GM18502 (cell line): Measurements from ENCODE around the gene SRM.
"Not testable (repeated sequence)": the region's sequence is repeated elsewhere in the genome, so short reads cannot be mapped to it uniquely, and the experiment has no call there.

Experiments
- ATAC-seq: cut with Tn5 transposase; IDR thresholded peaks from one replicate; pipeline ENCODE4 v1.9.1; 2021; ENCODE audit warnings: mild to moderate bottlenecking; ENCODE audit not compliant: unreplicated experiment, poor library complexity

SRM gene

DNA sequence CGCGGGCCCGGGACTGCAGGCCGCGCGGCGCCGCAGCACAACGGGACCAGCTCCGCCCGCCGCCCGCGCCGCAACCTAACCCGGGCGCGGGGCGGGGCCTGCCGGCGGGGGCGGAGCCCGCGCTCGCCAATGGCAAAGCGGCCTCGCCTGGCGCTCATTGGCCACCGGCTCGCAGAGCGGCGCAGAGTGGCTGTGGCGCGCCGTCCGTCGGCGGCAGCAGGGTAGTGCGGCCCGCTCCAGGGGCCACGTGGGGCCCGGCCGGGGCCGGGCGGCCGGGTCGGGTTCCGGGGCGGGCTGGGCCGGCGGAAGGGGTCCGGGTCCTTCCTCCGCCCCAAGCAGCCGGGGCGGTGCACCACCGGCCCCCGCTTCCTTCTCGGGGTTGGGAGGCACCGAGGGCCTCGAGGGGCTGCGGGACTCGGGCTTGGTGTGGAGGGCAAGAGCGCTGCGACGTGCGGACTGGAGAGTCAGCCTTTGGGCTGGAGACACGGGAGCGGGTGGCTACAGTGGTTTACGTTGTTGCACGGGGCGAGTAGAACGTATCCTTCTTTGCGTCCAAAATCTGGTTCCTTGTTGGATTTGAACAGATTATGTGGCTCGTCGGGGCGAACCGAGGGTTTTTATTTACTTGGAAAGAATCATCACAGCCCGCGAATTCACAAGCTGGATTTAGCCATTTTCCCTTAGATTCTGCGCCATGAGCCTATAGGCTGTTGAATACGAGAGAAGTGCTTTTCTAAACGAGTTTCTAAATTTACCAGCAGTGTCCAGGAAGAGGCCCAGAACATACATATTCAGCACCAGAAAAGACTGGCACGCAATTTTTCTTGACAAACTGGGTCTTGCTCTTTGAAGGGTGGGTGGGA, at the start of gene SRM:
Gene SRM, minus strand, starts transcription at position 51 of the 863 bp plus-strand sequence. CDS start 75 bp downstream, outside the sequence.
- ATAC-seq = peak; percentile 90

DNA sequence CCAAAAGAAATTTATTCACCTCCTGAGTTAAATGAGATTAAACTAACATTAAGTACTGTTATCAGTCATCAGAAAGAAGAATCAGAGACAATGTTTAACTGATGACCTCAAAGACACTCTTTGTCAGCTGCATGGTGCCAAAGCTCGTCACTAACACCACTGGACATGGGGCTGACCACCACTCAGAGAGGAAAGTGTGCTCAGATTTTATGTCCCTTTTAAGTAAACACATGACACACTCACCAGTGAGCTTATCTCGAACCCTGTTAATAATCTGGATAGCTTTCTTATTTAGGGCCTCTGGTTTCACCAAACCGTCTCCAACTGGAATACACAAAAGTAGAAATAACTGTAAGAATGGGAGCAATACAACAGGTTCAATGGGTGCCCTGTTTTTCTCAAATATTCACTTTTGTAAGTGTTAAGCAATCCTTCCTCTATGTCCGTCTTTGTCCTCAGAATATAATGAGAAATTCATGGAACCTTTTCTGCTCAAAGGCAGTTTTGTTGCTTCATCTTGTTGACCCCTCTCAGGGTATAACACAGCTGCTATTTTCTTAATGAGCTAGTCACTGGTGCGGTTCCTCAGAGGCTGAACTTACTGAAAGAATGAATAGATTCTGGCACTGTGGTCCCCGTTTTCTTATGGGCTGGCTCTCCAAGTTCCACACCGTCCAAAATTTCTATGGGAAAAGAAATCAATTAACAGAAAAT, 49.4 kb upstream of the SRM start:
- no peak for ATAC-seq

DNA sequence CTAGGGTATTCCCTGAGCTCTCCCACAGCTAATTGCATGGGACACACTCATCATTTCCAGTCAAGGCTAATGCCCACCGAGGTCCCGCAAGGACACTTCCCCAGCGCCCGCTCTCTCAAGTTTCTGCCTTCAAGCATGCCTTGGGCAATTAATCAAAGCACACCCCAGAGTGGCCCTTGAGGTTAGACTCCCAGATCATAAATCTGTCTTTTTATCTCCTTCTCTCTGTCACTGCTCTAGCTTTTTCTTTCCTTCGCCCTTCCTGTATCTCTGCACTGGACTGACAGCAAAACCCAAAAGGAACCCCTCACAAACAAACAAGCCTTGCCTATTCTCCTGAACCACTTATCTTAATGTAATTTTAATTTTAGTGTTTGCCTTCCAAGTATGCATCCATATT, 47.8 kb upstream of the SRM start:
- ATAC-seq = no peak

DNA sequence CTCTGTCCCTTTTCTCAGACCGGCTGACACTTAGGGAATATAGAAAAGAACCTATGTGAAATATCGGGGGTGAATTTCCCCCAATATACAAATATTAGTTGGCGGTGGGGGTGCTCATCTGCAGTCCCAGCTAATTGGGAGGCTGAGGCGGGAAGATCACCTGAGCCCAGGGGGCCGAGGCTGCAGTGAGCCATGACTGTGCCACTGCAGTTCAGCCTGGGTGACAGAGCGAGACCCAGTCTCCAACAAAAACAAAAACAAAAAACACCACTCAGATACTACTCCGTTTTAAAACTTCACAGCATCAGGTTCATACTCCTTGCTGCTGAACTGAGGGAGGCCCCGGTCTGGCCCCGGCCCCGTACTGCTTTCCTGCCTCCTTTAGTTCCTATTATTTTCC, 45.8 kb upstream of the SRM start:
- ATAC-seq = no peak

DNA sequence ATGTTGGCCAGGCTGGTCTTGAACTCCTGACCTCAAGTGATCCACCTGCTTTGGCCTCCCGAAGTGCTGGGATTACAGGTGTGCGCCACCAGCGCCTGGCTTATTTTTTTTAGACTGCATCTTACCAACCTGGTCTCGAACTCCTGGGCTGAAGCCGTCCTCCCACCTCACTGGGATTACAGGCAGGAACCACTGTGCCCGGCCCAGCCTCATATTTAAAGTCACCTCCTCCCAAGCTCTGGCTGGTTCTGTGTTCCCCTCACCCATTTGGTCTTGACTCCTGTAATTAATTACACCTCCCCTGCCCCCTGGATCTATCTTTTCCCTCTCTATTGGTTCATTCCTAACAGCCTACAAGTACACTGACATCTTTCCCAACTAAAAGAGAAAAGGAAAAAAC, 41.5 kb upstream of the SRM start:
- ATAC-seq = no peak

DNA sequence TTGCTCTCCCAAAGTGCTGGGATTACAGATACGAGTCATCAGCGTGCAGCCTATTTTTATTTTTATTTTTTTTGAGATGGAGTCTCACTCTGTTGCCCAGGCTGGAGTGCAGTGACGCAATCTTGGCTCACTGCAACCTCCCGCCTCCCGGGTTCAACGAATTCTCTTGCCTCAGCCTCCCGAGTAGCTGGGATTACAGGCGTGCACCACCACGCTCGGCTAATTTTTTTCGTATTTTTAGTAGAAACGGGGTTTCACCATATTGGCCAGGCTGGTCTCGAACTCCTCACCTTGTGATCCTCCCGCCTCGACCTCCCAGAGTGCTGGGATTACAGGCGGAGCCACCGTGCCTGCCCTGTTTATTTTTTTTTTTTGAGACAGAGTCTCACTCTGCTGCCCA, 41.0 kb upstream of the SRM start:
- not testable (repeated sequence) for ATAC-seq

DNA sequence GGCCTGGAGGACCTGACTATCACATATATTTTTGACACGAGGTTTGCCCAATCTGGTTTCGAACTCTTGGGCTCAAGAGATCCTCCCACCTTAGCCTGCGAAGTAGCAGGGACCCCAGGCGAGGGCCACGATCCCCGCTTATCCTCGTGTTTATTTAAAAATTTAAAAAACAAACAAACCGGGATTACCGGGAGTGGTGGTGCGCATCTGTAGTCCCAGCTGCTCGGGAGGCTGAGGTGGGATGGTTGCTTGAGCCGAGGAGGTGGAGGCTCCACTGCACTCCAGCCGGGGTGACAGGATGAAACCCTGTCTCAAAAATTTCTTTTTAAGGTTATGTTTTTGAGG, 40.3 kb upstream of the SRM start:
- no peak for ATAC-seq

DNA sequence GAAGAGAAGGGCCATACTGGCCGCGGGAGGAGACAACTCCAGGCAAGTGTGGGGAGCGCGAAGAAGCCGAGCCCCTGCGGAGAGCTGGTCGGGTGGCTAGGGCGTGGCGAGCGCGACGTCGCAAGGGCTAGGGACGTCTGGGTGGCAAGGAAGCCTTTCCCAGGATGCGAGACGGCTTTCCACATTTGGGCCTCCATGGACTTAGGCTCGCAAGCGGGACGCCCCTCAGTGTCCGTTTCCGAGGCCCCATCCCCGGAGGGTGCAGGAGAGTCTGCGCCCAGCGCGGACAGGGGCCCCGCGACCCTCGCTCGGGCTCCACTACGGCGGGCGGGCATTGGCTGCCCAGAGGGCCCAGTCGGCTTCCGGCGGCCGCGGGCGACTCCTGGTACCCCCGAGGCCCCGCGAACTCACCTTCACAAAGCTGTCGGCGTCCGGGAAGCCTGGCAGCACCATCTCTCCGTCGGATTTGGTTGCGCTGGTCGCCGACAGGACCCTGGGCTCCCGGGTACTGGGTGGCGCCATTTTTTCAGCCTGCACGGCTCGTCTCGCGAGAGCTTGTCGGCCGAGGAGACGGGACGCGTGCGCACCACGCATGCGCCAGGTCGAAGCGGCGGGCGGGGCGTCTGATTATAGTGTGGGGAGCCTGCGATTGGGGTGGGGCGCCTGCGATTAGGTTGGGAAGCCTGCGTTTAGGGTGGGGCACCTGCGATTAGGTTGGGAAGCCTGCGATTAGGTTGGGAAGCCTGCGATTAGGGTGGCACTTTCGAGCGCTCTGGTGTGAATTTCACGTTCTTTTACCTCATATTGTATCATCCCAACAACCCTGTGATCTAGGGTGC, 39.7 kb upstream of the SRM start, which contains the start of gene EXOSC10:
Gene EXOSC10, minus strand, starts transcription at position 560 of the 839 bp plus-strand sequence. Its CDS starts 38 bp downstream, at position 522.
- peak; percentile 91 for ATAC-seq

DNA sequence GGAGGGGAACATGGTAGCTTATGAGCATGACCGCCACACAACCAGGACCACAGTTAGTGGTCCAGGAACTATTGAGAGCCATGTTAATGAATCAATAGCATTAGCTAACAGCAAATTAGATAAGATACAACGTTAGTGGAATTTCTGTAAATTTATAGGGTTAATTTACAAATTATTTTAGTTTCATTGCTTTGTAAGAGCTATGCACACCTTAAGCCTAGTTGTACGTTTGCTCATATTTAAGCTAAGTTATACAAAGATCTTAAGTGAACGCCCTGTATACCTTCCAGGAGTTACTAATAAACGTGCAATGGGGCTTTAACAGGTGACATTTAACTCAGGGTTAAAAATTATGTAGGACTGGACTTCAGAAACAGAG, 39.1 kb upstream of the SRM start:
- no peak for ATAC-seq

DNA sequence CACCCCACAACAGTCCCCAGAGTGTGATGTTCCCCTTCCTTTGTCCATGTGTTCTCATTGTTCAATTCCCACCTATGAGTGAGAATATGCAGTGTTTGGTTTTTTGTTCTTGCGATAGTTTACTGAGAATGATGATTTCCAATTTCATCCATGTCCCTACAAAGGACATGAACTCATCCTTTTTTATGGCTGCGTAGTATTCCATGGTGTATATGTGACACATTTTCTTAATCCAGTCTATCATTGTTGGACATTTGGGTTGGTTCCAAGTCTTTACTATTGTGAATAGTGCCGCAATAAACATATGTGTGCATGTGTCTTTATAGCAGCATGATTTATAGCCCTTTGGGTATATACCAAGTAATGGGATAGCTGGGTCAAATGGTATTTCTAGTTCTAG, 24.0 kb upstream of the SRM start:
- ATAC-seq = not testable (repeated sequence)

DNA sequence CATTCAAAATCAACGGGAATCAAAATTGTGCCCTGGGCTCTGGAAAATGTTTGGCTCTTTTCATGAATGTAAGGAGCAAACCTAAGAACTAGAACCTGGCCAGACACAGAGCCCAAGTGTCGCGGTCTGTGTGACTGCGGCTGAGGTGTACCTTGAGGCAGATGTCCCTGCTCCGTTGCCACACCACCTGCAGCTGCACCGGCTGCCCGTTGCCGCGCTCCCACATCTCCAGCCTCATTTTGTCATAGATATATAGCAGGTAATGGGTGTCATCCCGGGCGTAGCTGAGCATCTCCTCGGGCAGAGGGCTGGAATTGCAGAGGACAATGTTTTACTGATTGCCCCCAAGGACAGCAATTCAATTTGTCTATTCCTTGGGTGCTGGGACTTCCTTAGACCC, 21.1 kb upstream of the SRM start:
- ATAC-seq = no peak

DNA sequence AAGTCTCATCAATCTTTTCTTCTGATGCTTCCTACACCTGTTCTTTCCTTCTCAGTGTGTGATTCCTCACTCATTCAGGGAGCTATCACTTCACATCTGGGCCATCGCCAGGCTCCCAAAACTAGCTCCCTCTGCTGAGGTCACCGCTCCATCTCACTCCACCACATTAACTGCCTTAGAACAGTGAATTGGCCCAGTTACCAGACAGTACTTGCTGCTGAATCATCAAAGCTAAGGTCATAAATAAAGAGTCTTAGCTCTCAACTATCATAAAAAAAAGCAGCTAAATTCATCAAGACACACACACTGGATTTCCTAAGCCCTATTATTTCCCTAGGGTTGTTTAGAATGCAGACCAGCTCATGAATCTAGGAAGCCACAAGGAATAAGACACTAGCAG, 18.8 kb upstream of the SRM start:
- no peak for ATAC-seq

DNA sequence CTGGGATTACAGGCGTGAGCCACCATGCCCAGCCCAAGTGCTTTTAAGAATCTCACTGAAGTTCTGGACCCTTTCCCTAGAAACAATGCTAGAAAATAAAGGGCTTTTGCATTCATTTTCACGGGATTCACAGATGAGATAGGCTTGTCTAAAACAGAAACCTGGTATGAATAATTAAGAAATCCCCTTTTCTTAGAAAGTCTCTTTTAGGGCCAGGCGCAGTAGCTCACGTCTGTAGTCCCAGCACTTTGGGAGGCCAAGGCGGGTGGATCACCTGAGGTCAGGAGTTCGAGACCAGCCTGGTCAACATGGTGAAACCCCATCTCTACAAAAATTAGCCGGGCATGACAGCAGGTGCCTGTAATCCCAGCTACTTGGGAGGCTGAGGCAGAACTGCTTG, 13.6 kb upstream of the SRM start:
- ATAC-seq = not testable (repeated sequence)

DNA sequence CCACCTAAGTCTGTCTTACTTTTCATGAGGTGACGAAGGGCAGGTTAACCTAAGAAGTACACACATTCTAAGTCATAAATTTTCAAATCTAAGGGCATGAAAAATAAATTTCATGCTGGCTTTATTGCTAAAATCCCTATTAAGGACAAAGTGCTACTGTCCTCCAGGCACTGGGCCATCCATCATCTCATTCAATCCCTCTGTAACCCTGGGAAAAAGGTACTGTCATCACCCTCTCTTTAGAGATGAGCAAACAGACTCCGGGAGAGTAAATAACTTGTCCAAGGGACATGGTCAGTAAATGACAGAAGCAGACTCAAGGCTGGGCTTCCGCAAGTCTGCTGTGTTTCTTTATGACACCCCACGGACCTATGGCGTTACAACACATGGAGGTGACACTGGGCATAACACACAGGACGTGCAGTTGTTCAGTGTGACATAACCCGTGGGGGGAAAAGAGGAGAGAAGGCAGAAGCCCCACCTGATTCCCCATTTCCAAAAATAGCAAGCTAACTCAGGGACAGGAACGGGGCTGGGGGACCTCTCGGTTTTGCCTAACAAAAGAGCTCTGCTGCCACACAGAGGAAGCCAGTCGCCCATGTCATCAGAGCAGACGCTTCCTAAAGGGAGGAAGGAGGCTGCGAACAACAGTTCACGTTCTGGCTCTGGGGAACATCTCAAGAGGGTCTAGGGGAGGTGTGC, 12.5 kb upstream of the SRM start:
- ATAC-seq = no peak

DNA sequence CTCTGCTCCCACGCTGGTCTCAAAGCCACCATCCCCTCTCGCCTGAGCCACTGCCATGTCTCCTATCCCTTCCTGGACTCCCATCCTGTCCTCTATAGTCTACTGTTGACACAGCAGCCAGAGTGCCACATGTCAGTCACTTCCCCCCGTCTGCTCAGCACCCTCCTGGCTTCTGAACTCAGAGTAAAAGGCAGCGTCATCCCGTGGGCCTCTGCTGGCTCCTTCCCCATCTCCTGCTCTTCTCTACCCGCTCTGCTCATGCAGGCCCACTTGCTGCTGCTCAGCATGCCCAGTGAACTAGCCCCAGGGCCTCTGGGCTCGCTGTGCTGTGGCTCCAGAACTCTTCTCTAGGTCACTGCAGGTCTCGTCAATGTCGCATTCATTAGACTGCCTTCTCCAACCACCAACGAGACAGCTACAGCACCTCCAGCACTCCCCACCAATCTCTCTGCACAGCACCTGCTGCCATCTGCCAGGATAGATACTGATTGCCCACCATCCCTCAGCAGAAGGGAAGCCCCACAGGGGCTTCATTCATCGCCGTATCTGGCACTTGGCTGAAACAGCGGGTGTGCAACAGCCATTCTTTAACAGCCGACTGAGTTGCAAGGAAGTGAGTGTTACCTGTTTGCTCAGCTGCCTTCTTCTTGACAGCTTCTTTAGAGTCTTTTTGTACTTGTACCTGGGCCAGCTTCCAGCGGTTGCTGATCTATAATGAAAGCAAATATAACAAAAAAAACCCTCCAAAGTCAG, 11.8 kb upstream of the SRM start:
- ATAC-seq = no peak

DNA sequence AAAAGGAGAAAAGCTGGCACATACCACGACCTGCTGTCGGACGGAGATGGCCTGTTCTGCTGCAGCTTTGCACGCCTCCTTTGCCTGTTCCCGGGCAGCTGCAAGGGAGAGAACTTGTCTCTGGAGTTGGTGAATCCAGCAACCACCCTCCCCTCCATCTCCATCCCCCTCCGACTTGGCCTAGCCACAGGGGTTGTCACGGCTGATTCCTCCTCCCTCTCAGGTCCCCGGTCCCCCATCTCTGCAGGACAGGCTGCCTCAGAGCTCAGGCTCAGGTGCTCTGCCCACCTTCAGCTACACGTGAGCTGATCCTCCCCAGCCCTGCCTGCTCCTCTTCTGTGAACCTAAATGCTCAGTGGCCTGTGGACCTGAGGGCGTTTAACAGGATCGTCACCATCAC, 11.1 kb upstream of the SRM start:
- ATAC-seq = no peak

DNA sequence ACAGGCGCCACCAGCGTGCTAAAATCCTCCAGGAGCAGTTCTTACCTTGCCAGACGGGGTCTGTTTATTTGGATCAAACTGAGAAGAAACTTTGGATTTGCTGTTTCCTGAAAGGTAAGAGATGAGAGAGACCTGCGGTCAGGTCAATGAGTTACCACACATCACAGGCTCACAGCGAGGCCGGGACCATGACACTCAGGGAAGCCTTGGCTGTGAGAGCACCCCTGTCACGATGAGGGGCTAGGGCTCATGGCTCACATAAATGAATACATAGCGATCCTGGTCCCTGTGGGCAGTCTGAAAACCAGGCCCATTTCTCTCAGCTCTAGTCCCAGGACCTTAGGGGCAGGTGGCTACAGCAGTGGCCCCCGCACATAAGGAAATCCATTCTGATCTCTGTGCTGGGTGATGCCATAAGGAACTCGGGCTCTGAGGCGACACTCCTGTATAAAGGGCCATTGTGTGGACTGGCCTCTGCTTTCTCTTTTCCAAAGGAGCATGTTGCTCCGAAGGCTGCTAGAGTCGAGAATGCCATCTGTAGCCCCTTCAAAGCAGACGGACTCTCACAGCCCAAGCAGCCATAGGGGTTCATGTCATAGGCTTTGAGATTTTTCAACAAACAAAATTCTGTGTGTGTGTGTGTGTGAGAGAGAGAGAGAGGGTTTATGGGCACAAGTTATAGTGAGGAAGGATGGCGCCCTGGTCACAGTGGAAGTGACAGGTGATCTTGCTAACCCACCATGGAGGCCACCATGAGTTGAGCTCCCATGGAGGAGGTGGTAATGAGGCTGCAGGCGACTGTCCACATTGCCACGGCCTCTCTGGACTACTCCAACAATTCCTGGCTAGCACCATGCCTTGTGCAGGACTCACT, 9.0 kb upstream of the SRM start:
- ATAC-seq = no peak

DNA sequence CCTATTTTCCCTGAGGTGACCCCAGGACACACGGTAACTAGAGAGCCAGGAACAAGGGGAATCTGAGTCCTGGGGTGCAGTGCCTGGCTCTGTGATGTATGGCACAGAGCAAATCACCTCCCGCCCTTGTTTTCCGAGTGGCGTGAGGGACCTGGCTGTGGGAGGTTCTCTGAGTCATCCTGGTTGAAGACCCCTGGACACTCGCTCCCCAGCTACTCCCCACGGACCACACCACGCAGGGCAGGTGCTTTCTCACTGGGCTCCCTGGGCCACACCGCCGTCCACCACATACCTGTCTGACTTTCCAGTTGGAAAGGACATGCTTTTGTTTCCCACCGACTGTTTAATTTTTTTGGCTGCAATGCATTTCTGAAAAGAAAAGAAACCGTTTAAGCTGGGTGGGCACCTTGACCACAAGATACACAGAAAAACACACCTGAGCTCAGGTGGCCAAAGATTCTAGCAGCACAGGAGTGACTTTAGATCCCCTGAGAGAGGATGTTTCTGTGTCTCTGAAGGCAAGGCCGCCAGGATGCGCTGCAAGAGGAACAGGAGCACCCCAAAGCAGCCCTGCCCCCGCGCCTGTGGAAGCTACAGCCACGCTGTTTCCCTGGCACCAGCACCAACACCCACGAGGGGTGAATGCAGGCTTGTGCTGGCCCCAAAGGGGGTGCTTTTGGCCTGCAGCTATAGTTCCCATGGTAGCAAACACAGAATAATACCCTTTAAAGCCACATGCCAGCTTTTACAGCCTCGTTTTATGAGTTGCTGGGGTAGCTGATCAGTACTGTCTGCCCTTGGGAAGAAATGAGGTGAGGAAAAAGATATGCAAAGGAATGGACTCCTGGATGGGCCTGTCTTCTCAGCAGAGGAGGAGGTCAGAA, 8.1 kb upstream of the SRM start:
- no peak for ATAC-seq
